TTC549 (cell line): Measurements from ENCODE around the gene EMILIN1.

ENCODE experiments used
- FAIRE-seq: peaks from 2 replicates; lab custom pipeline; 2012; peaks lifted over from hg19 to GRCh38; lab: Jason Lieb, UNC

Gene EMILIN1

DNA sequence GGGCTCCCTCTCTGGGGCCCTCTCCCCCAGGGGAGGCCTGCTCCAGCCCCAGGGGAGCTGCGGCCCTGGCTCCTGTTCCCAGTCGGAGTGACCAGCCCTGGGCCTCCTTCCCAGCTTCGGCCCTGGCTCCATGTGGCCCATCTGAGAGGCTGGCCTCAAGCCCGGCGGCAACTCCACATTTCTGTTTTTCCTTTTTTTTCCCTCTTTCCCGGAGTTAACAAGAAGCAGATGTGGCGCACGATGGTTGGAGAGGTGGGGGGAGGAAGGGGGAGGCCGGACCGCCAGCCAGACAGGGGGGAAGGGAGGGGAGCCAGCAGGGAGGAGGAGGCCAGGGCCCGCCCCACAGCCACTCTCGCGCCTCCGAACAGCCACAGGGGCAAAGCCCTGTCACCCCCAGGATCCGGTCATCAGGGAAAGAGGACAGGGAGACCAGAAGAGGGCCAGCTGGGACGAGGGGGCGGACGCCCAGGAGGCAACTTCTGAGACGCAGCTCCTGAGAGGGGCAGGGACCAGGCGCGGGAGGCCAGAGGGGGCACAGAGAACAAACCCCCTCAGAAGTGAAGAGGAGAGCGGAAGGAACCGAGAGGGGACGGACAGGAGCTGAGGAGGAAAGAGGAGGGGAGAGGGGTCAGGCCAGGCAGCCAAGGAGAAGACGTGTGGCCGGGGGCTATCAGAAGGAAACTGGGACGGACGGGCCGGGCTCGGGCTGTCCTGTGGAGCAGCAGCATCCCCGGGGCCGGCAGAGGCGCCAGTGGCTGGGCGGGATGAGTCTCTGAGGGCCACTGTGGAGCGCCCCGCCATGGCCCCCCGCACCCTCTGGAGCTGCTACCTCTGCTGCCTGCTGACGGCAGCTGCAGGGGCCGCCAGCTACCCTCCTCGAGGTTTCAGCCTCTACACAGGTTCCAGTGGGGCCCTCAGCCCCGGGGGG lies at the start of gene EMILIN1:
Gene EMILIN1 (plus strand): TSS at position 349 of the 928 bp plus-strand sequence. CDS start 451 bp downstream, at position 800.
- FAIRE-seq = no peak

DNA sequence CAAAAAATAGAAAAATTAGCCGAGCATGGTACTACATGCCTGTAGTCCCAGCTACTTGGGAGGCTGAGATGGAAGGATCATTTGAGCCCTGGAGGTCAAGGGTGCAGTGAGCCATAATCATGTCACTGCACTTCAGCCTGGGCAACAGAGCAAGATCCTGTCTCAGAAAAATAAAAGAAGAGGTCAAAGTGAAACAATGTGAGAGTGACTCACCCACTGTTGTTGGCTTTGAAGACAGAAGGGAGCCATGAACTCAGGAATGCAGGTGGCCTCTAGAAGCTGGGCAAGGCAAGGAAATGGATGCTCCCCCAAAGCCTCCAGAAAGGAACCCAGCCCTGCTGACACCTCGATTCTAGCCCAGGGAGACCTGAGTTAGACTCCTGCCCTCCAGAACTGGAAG lies 49.4 kb upstream of the EMILIN1 start:
- FAIRE-seq = no peak

DNA sequence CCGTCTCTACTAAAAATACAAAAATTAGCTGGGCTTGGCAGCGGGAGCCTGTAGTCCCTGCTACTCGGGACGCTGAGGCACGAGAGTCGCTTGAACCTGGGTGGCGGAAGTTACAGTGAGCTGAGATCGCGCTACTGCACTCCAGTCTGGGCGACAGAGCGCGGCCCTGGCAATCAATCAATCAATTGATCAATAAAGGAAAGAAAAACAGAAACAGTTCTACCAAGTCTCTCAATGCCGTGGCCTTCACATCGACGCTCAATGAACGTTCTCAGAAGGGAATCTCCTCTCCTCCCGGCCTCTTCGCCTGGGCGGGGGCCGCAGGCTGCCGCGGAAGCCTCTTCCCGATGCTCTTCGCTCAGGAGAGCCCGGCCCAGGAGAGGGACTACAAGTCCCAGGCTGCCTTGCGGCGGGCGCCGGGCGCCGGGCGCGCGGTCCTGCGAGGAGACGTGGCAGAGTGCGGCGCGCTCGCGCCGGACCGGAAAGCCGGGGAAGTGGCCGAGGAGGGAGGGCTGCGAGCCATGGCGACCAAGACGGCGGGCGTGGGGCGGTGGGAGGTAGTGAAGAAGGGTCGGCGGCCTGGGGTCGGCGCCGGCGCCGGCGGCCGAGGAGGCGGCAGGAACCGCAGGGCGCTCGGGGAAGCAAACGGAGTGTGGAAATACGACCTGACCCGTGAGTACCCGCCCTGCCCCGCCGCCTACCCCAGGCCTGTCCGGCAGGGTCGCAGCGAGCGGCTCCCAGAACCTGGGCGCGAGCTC lies 45.7 kb upstream of the EMILIN1 start, which contains the start of gene TMEM214:
Gene TMEM214 (plus strand): TSS at position 471 of the 758 bp plus-strand sequence. CDS start 51 bp downstream, at position 522.
- FAIRE-seq = no peak

- no peak for FAIRE-seq
These were observed 45.1 kb upstream of the EMILIN1 start for GRCh38 chr2:27033253-27033852.

DNA sequence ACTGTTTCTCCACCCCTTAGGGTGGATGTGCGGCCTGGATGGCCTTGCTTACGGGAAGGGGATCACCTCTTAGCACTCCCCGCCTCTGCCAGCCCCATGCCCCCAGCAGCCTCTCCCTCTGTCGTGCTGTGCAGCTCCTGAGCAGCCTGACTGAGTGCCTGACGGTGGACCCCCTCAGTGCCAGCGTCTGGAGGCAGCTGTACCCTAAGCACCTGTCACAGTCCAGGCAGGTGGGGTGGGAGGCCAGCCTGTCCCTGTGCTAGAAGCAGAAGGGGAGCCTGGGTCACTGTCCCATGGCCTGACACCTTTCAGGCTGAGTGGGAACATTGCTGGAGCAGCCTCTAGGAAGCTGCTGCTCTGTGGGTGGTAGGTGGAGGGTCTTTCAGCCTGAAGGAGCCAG lies 40.4 kb upstream of the EMILIN1 start:
- FAIRE-seq = no peak

GRCh38 chr2:27038631-27039339 lies 39.6 kb upstream of the EMILIN1 start:
- no peak for FAIRE-seq

- no peak for FAIRE-seq
These were observed 39.0 kb upstream of the EMILIN1 start for GRCh38 chr2:27039426-27039825.

- FAIRE-seq = no peak
These were observed 38.5 kb upstream of the EMILIN1 start for GRCh38 chr2:27039871-27040270.

GRCh38 chr2:27040282-27040681 lies 38.1 kb upstream of the EMILIN1 start:
- FAIRE-seq = no peak

- no peak for FAIRE-seq
These were observed 36.7 kb upstream of the EMILIN1 start for GRCh38 chr2:27041752-27042151.

GRCh38 chr2:27042159-27042661 lies 36.2 kb upstream of the EMILIN1 start:
- no peak for FAIRE-seq

GRCh38 chr2:27042985-27043634 lies 35.3 kb upstream of the EMILIN1 start:
- no peak for FAIRE-seq

- FAIRE-seq = no peak
These were observed 28.8 kb upstream of the EMILIN1 start for GRCh38 chr2:27049422-27050280.

DNA sequence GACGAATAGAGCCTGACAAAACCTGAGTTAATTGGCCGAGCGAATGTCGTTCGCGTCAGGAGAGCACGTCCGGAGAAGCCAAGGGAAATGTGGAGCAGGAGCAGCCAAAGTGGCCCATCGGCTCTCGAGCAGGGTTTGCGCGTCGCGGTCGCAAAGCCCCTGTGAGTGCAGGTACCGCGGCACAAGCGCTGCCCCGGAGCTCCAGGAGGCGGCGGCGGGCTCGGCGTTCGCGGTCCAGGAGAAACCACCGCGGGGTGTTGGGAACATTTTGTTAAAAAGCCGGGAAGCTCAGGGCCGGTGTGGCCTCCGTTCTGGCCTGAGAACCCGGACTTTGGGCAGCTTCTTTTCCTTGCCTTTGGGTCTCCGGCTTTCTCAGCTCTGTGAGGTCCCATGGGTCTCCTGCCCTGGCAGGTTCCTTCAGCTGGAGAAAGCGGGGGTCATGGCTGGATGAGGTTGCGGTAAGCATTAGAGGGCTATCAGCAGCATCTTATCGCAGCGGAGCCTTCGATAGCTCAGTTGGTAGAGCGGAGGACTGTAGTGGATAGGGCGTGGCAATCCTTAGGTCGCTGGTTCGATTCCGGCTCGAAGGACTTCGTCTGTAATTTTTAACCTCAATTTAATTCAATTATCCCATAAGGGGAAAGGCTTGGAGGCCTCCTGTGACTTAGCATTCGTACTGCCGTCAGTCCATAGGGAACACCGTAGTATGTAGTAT lies 28.0 kb upstream of the EMILIN1 start:
- FAIRE-seq = peak; percentile 95

- FAIRE-seq = peak; percentile 20
These were observed 27.2 kb upstream of the EMILIN1 start, which contains the start of gene AGBL5 for GRCh38 chr2:27050996-27051901. TSS of gene AGBL5 (plus strand) at chr2:27051668. CDS start at chr2:27052959, 1,291 bp downstream.

DNA sequence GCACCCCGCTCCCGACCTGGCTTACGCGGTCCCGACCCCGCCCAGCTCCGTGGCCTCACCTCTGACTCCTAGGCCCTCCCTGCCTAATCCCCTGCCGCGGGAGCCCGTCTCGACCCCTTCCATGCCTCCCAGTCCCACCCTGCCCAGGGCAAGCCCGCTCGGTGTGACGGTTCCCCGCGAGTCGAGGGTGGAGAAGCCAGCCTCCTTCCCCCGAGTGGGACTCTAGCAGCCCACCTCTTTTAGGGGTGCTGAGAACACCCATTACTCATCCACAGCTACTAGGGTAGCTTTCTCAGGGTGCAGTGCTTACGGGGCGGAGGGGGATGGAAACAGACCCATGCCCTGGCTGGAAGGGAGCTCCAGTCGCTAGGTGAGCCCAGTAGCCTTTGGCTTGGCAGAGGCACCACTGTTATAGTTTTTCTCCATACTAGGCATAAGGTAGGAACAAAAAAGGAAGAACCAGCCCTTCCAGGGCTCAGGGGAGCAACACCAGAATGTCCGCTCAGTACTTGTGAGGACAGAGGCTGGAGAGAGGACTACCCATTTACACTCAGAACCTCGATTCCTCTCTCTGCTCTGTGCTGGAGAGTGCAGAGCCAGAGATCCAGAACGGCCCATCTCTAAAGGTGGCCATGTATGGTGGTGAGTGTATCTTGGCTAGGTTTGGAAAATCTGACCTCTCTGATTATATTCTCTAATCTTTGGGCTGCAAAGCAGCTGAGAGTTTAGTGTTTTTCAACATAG lies 26.3 kb upstream of the EMILIN1 start:
- no peak for FAIRE-seq

DNA sequence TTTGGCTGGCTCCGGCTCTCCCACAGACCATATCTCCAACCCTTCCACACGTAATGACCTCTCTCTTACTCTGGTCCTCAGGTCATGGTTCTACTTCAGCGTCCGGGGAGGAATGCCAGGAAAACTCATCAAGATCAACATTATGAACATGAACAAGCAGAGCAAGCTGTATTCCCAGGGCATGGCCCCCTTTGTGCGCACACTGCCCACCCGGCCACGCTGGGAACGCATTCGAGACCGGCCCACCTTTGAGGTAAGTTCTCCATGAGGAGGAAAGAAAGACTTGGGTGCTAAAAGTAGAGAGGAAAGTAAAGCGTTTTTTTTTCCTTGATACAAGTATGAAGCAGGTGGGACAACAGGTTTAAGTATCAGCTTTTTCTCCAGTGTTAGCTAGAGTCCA lies 25.1 kb upstream of the EMILIN1 start:
- no peak for FAIRE-seq

GRCh38 chr2:27053776-27054175 lies 24.6 kb upstream of the EMILIN1 start:
- no peak for FAIRE-seq
